Fibroblast of gingiva (primary cell): Measurements from ENCODE around the gene RGS12.

Experiments
- DNase-seq: peaks from one replicate; pipeline ENCODE4 v3.0.0-alpha.2; 2011; ENCODE audit warnings: low read depth

RGS12 gene

GRCh38 chr4:3292571-3293400 is at the start of gene RGS12:
TSS of gene RGS12 (plus strand) at chr4:3293021. CDS start at chr4:3316171, 23,150 bp downstream.
- DNase-seq = peak; percentile 95

DNA sequence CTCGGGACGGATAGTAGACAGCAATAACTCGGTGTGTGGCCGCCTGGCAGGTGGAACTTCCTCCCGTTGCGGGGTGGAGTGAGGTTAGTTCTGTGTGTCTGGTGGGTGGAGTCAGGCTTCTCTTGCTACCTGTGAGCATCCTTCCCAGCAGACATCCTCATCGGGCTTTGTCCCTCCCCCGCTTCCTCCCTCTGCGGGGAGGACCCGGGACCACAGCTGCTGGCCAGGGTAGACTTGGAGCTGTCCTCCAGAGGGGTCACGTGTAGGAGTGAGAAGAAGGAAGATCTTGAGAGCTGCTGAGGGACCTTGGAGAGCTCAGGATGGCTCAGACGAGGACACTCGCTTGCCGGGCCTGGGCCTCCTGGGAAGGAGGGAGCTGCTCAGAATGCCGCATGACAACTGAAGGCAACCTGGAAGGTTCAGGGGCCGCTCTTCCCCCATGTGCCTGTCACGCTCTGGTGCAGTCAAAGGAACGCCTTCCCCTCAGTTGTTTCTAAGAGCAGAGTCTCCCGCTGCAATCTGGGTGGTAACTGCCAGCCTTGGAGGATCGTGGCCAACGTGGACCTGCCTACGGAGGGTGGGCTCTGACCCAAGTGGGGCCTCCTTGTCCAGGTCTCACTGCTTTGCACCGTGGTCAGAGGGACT is 49.6 kb upstream of the RGS12 start:
- no peak for DNase-seq

- no peak for DNase-seq
These were observed 48.8 kb upstream of the RGS12 start for GRCh38 chr4:3244002-3244401.

DNA sequence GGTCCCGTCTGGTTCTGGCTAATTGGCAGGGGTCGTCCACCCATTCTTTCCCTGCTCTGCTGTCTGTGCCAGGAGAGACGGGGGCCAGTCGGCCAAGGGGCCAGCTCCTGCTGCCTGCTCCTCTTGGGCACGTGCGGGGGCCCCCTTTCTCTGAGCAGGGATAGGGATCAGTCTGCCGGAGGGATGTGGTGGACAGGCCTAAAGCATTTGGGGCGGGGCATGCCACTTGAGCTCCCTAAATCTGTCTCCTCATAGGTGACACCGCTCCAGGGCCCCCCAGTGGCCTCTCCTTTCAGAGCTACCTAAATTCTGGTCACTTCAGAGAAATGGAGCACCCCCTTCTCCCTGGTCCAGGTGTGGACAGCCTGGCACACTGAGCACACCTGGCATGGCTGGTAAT is 48.1 kb upstream of the RGS12 start:
- no peak for DNase-seq

DNA sequence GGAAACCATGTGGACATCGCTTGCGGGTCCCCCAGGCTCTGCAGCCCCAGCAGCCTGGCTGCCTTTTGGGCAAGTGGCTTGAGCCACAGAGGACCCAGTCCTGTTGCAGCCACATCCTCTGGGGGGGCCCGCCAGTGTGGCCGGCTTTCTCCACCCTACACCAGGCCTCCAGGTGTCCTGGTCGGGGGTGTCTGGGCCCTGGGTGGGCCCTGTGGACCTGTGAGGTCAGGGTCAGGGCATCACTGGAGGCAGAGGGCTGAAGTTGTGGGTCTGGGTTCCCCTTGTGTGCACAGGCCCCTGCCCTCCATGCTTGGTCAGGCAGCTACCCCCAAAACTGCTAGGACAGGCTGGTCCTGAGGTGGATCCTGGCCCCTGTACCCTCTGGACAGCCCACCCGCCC is 47.1 kb upstream of the RGS12 start:
- DNase-seq = no peak

- DNase-seq = no peak
These were observed 46.1 kb upstream of the RGS12 start for GRCh38 chr4:3246458-3247398.

- DNase-seq = no peak
These were observed 45.2 kb upstream of the RGS12 start for GRCh38 chr4:3247399-3248177.

GRCh38 chr4:3248178-3248480 is 44.7 kb upstream of the RGS12 start:
- no peak for DNase-seq

DNA sequence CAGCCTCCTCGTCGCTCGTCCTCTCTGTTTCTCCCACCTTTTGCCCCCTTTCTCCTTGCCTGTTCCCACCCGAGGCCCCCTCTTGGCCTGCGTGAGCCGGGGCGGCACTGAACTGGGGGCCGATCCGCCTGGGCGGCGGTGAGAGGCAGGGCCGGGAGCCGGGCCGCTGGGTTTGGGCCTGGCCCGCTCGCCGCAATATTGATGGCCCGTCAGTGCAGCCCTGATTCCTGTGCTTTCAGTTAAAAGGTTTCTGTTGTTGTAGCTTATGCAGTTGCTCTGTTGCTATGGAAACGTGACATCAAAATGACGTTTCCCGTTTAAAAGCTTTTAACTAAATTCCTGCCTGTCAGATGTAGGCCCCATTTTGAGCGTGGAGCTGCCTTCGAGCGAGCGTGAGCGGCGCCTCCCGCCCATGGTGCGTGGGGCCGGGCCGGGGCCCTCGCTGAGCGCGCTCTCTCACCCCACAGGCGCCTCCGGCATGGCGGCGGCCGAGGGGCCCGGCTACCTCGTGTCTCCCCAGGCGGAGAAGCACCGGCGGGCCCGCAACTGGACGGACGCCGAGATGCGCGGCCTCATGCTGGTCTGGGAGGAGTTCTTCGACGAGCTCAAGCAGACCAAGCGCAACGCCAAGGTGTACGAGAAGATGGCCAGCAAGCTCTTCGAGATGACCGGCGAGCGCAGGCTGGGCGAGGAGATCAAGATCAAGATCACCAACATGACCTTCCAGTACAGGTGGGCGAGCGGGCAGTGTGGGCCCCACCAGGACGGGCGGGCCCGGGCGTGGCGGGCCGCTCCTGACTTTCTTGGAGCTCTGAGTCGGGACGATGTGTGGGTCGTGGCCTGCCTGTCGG is 43.8 kb upstream of the RGS12 start, which contains the start of gene MSANTD1:
TSS of gene MSANTD1 (plus strand) at position 349 of the 851 bp plus-strand sequence. CDS start at position 413, 64 bp downstream.
- peak; percentile 42 for DNase-seq

DNA sequence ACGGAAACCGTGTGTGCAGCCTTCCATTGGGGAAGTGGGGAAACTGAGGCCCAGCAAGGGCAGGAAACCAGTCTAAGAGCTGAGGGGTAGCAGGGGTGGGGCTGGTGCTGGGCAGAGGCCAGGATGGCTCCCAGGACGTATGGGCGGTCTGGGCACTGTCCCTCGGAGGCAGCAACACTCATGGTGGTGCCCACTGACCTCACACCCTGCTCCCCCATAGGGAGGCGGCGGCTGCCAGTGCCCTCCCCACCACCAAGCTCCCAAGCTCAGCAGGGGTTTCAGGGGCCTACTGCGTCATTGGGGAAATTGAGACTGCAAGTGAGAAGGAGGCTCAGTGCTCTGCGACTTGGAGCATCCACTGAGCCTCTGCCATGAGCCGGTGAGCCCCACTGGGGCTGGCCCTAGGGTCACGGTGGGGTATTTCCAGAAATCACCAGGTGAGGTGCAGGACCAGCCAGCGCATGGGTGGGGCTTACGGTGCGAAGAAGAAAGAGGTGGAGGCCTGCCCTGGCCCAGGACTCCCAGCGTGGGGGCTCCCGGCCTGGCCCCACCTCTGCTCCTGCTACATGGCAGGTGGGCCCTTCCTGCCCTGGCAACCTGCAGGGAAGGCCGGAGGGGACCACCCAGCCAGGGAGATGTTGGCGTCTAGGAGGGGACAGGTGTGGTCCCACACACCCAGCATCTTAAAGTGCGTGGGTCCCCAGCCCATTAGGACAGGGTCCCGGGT is 42.9 kb upstream of the RGS12 start:
- no peak for DNase-seq

DNA sequence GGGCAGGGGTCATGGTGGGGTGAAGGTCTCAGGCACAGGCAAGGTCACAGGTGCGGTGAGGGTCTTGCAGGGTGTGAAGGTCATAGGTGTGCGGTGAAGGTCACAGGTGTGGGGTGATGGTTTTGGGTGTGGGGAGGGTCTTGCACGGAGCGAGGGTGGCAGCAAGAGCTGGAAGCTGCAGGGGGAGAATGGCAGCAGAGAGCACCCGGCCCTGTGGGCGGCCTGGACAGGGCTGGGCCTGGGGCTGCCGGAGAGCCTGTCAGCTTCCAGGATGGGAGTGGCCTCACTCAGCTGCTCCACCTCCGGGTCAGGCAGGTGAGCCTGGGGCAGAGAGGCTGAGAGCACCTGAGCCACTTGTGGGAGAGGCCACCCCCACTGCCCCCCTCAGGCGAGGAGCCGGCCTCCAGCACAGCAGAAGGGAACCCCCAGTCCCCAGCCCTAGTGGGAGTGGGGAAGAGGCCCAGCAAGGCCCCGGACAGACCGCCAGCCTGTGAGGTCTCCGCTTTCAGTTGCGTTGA is 42.3 kb upstream of the RGS12 start:
- no peak for DNase-seq

GRCh38 chr4:3250956-3251690 is 41.7 kb upstream of the RGS12 start:
- no peak for DNase-seq

DNA sequence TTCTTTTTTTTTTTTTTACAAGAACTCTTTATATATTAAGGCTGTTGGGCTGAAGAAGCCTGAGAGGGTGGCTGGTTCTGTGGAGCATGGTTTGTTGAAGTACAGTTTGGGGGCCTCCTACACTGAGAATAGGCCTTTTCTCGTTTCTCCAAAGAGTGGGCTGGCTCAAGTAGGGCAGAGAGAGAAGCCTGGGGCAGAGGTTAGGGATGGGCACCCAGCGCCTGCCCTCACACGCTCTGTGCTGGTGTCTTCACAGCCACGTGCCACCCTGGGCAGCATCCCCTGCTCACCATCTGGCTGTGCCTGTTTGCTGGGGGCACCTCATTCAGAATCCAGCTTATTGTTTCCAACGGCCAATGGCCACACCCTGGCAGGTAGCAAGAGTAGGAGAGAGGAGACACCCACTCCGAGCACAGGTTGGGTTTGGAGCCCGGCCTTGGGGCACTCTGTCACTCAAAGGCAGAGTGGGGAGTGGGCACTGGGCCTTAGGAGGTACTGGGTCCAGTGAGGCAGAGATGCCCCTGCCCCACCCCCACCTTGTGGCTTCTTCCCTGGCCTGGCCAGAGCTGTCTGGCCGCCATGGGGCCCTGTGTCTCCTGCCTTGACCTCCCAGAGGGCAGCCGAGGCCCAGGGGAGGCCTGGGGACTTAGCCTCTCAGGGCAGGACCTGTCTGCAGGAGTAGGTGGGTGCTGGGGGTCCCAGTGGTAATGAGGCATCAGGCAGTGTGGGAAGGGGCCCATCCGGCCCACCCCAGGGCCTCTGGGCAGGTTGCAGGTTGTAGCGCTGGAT is 40.9 kb upstream of the RGS12 start:
- DNase-seq = no peak

- DNase-seq = no peak
These were observed 40.4 kb upstream of the RGS12 start for GRCh38 chr4:3252480-3252828.

DNA sequence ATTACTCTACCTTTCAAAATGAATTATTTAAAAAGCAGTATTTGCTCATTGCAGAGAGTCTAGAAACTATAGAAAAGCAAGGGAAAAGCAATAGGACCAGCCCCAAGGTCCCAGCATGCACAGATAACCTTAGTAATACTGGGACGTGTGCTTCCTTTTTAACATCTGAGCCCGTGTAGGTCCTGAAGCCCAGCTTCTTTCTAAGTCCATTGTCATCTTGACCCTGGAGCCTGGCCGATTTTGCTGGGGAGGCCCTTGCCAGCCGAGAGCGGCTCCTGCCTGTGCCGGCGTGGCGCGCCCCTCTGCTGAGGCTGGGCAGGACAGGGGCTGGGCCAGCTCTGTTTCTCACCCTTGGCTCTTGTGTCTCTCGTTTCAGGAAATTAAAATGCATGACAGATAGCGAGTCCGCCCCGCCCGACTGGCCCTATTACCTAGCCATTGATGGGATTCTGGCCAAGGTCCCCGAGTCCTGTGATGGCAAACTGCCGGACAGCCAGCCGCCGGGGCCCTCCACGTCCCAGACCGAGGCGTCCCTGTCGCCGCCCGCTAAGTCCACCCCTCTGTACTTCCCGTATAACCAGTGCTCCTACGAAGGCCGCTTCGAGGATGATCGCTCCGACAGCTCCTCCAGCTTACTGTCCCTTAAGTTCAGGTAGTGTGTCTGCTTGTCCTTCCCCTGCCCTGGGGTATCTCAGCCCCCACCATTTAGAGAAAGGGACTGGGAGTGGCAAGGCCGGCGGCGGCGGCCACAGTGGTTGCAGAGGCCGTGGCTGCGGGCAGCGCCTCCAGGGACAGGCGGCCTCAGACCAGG is 39.8 kb upstream of the RGS12 start:
- DNase-seq = no peak

GRCh38 chr4:3253808-3254207 is 39.0 kb upstream of the RGS12 start:
- DNase-seq = no peak

- no peak for DNase-seq
These were observed 38.3 kb upstream of the RGS12 start for GRCh38 chr4:3254302-3255131.
